Head of caudate nucleus (tissue), 42 donors: Measurements from ENCODE around the gene TMEM252.

Experiments used
- DNase-seq, 42 donors: peaks; one replicate each; pipeline versions ENCODE4 v3.0.0 to v3.0.0-alpha.2; 2020 to 2021; ENCODE audit warnings: mixed read lengths in 7 of 42
- intact Hi-C: fragments of 100-400 bp; cut with DNase I; formaldehyde crosslinking; loops from one replicate; pipeline ENCODE4 v1.15.0; 2022

TMEM252 gene

GRCh38 chr9:68546596-68547390, 6.1 kb upstream of the TMEM252 start:
- intact Hi-C loops, result no loop called here
- DNase-seq, result peak in 5 of 42 donors; percentile 5 to 26 (median 11)

DNA sequence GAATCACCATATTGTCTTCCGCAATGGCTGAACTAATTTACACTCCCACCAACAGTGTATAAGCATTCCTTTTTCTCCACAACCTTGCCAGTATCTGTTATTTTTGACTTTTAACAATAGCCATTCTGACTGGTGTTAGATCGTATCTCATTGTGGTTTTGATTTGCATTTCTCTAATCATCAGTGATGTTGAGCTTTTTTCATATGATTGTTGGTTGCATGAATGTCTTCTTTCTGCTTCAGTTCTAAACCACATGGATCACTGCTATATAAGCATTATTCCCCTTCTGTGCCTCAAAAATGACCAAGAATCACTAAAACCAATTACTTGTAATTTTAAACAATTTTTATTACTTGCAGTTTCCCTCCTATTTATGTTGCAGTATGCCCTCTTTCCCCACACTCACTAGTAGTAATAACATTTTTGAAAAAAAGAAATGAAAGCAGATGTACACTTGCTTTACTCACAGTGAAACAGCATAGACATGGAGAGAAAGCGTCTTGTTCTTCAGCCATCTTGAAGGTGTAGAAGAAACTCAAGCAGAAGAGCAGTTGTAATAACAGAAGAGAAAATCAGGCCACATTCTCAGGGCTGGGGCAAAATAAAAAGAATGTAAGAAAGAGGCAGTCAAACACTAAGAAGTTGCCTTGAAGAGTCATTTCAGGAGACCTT, 4.5 kb upstream of the TMEM252 start:
- no peak for DNase-seq
- intact Hi-C loops, result no loop called here

- no peak for DNase-seq
- intact Hi-C loops, result no loop called here
Measured at GRCh38 chr9:68541568-68541967, 885 bp upstream of the TMEM252 start.

- intact Hi-C loops, result no loop called here
- no peak for DNase-seq
Measured at GRCh38 chr9:68538200-68538599, 2.5 kb downstream of the TMEM252 start.

DNA sequence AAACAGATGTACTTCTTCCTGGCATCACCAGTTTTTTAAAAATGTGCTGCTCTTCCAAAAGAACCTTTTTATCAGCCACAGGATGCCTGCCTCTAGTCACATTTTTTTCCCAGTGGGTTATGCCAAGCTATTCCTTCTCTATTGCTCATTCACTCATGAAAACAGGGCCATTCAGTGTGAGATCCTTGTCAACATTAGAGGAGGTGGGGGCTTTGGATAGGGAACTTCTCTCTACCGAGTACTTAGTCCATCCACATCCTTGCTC, 3.1 kb downstream of the TMEM252 start:
- DNase-seq, result no peak
- intact Hi-C loops, result no loop called here

- no peak for DNase-seq
- intact Hi-C loops, result no loop called here
Measured at GRCh38 chr9:68536876-68537615, 3.6 kb downstream of the TMEM252 start.

- intact Hi-C loops, result no loop called here
Measured at GRCh38 chr9:68533678-68534077, 7.0 kb downstream of the TMEM252 start.

DNA sequence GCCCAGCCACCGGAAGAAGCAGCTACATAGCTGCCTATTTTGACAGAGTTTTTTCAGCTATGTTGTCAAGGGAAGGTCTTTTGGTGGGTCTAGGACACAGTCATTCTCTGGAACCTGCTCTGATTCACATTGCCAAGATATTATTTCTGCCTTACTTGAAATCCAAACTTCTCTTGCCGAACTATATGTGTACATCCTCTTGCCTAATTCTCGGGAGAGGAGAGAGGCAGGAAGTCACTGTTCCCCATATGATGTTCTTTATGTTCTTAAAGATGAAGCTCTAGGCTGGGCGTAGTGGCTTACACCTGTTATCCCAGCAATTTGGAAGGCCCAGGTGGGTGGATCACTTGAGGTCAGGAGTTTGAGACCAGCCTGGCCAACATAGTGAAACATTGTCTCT, 8.6 kb downstream of the TMEM252 start:
- intact Hi-C loops, result no loop called here
- no peak for DNase-seq

More at GRCh38 chr9:68533678-68534077, 7.0 kb downstream of the TMEM252 start:
- no peak for DNase-seq

DNA sequence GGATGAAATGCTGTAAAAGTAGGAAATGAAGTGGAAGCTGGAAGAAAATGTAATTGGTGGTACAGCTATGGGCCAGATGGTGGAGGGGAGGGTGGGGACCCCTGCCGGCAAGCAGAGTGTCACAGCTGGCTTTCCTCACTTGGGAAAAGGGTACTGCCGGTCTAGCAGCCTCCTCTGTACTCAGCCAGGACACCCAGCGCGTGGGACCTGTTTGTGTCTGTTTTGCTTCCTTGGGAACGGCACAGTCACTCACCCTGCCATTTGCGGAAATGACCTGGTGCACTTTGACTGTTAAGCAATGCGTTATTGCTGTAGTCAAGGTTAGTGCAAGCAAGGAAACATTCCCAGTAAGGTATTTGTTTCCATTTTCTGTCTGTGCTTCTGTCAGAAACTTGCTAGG, 10.1 kb downstream of the TMEM252 start:
- DNase-seq, result no peak
- intact Hi-C loops, result no loop called here

DNA sequence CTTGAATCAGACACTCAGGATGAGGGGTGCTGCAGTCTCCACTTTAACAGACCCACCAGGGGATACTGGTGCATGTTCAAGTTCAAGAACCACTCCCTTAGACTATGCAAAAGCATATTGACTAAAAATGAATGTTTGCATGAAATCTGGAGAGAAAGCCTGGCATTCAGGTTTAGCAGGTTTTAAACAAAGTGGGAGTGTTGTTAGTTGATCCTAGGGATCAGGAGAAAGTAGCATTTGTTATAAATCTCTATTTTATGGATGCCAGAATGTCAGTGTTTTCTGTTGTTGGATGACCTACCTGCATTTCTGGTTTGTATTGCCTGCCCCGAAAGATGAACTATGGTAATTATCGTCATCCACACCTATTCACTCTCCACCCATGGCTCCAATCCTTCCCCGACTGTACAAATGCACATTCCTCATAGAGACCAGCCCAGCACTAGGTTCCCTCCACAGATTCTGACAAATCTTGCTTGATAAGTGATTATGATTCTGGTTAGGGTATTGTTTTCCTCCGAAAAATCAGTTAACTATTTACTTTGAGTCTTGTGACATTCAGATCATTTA, 17.2 kb downstream of the TMEM252 start:
- DNase-seq, result no peak
- intact Hi-C loops, result no loop called here

- DNase-seq, result no peak
- intact Hi-C loops, result no loop called here
Measured at GRCh38 chr9:68522954-68523353, 17.7 kb downstream of the TMEM252 start.

DNA sequence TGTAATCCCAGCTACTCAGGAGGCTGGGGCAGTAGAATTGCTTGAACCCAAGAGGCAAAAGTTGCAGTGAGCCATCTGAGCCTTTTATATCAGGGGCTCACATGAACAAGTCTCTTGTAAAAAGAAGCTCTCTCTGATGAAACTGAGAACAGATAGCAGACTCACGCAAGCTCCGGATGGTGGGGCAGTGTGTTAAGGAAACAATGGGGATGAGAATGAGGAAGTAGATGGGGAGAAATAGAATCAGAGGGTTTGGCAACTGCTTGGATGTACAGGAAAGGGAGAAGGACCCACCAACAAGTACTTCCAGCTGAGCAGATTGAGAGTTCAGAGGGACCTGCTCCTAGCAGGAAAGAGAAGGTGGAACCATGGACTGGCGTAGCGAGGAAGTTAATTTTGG, 18.6 kb downstream of the TMEM252 start:
- peak in 4 of 42 donors; percentile 10 to 37 (median 26) for DNase-seq
- intact Hi-C loops, result no loop called here

GRCh38 chr9:68515326-68516017, 25.2 kb downstream of the TMEM252 start:
- intact Hi-C loops, result no loop called here
- no peak for DNase-seq

GRCh38 chr9:68513981-68514380, 26.7 kb downstream of the TMEM252 start:
- intact Hi-C loops, result no loop called here
- no peak for DNase-seq

DNA sequence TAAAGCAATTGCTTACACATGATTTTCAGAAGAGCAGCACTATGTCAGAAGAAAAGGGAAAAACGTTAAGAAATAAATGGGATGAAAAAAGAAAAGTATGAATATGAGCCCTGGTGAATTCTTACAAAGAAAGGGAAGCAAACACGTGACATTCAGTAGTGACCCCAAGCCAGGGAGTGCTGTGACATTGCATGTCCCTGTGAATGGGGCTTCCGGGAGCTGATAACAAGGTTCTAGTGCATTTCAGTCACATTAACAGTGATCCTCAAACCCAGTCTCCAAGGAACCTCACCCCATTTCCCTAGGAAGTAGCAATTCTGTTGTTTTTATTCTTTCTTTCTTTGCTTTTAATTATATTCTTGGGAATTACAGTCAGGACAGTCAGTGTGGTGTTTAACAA, 27.3 kb downstream of the TMEM252 start:
- intact Hi-C loops, result no loop called here
- no peak for DNase-seq

- intact Hi-C loops, result no loop called here
- DNase-seq, result no peak
Measured at GRCh38 chr9:68509689-68510088, 31.0 kb downstream of the TMEM252 start.

DNA sequence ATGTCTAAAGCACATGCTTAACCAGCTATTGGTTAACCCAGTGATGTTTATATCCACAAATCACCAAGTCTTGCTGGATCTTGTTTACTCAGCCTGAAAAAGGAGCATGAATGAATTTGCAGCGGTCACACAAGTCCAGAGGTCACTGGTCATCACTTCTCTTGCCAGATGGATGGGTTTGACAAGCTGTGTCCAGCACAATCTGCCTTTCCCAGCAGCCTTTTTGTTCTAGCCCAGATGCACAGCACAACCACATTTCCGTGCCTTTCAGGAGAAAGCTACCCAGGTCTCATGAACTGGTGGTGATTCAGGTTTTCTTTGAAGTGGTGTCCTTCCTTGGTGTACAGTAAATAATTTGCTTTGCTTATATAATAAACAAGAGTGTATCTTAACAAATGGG, 32.1 kb downstream of the TMEM252 start:
- intact Hi-C loops, result no loop called here
- no peak for DNase-seq

DNA sequence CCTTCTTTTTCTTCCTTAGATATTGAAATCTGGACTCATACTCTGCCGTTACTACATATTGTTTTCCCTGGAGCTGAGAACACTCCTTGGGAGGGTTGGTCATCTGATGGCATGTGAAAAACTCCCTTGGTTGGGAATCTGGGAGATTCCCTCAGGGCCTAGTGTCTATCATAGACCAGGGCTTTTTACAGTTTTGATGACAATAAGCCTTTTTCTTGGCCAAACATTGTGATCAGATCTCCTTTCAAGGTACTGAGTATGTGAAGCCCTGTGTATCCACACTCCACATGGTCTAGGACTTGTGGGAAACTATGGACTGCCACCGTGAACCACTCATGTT, 32.9 kb downstream of the TMEM252 start:
- no peak for DNase-seq
- intact Hi-C loops, result no loop called here

GRCh38 chr9:68507130-68507805, 33.4 kb downstream of the TMEM252 start:
- intact Hi-C loops, result no loop called here
- no peak for DNase-seq
